ENCODE results near the gene INS. TPM values are rescaled to one million over a fixed set of nuclear protein-coding genes. Genes with fewer than 3 reads are reported as not detected.
"Not testable (repeated sequence)": the region's sequence is repeated elsewhere in the genome, so short reads cannot be mapped to it uniquely, and the experiment has no call there.

INS gene
- total and polyA plus RNA-seq, 5 experiments from 2014 or later, result not detected

- peaks cover 5 to 14% (median 6%) of the 10 kb centered on the region in 4 donors for H3K4me1 Mint-ChIP-seq
- POLR2A ChIA-PET, result interaction anchor here (0.6 to 1.5 kb wide), 8 partner anchors 63 to 389 kb away, joined by 3 to 5 read pairs (median 3); partner anchors contain the start of genes C11orf21 and TSPAN32
- no peak for ATAC-seq
Measured at GRCh38 chr11:2187280-2187707, 26.3 kb upstream of the INS start.

GRCh38 chr11:2186669-2187279 is 25.8 kb upstream of the INS start:
- H3K36me3 Mint-ChIP-seq, result no peaks in the 10 kb centered on the region
- ATAC-seq (peak; percentile 93 to 97), DNase-seq (peak; percentile 41 to 78 (median 58))
- no peaks in the 10 kb centered on the region for H3K9me3 Mint-ChIP-seq
- POLR2A ChIA-PET, result interaction anchor here (0.6 to 1.5 kb wide), 7 partner anchors 83 to 388 kb away, joined by 3 to 5 read pairs (median 3); partner anchors contain the start of genes C11orf21 and TSPAN32
- no peak overlapping the region for H3K27ac Mint-ChIP-seq
- no peak overlapping the region for H3K4me3 Mint-ChIP-seq
- peaks cover 5 to 14% (median 6%) of the 10 kb centered on the region in 4 donors for H3K4me1 Mint-ChIP-seq
- peaks cover 2 to 22% (median 11%) of the 10 kb centered on the region in 5 donors for H3K27me3 Mint-ChIP-seq

More at GRCh38 chr11:2187280-2187707, 26.3 kb upstream of the INS start:
- H3K4me3 Mint-ChIP-seq, result no peak overlapping the region
- H3K27ac Mint-ChIP-seq, result no peak overlapping the region
- DNase-seq, result no peak
- peaks cover 2 to 22% (median 11%) of the 10 kb centered on the region in 5 donors for H3K27me3 Mint-ChIP-seq
- H3K9me3 Mint-ChIP-seq, result no peaks in the 10 kb centered on the region
- no peaks in the 10 kb centered on the region for H3K36me3 Mint-ChIP-seq

- no peak for ATAC-seq
- Mint-ChIP-seq H3K4me1 (peaks cover 0 to 7% (median 2%) of the 10 kb centered on the region in 4 donors), H3K36me3 (no peaks in the 10 kb centered on the region), H3K9me3 (no peaks in the 10 kb centered on the region), H3K27ac (no peak overlapping the region), H3K27me3 (peaks cover 2 to 17% (median 8%) of the 10 kb centered on the region in 5 donors), H3K4me3 (no peak overlapping the region)
- POLR2A ChIA-PET, result no interaction called here
- no peak for DNase-seq
Measured at GRCh38 chr11:2185324-2186085, 24.5 kb upstream of the INS start.

DNA sequence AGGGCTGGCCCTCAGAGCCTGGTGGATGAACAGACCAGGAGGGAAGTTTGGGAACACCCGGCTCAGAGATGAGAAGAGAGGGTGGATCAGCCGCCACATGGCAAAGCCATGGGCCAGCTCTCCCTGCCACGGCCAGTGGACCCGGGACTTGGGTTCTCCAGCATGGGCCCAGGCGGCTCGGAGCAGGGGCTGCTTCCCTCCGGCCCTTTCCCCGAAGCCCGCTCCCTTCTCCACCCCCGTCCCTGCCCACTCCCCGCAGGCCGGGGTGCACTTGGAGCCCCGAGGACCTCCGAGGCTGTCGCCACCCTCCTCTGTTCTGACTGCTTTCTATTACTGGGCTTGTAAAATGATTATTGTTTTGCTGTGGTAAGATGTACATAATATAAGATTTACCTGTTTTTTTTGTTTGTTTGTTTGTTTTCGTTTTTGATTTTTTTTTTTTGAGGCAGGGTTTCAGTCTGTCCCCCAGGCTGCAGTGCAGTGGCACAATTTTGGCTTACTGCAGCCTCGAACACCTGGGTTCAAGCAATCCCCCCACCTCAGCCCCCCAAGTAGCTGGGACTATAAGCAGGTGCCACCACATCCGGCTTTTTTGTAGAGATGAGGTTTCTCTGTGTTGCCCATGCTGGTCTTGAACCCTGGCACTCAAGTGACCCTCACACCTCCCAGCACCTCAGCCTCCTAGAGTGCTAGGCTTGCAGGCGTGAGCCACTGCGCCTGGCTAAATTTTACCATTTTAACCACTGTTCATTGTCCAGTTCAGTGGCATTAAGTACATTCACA is 21.9 kb upstream of the INS start:
- peak overlapping the region in 1 of 10 donors; percentile 1 for H3K27ac Mint-ChIP-seq
- POLR2A ChIA-PET, result interaction anchor here (0.6 kb wide), 1 partner anchor 747 kb away, joined by 3 read pairs; no protein-coding TSS in a partner anchor

GRCh38 chr11:2182075-2182474 is 21.1 kb upstream of the INS start:
- H3K36me3 Mint-ChIP-seq, result no peaks in the 10 kb centered on the region
- peaks cover 2 to 11% (median 8%) of the 10 kb centered on the region in 5 donors for H3K27me3 Mint-ChIP-seq
- ATAC-seq (no peak), DNase-seq (no peak)
- H3K27ac Mint-ChIP-seq, result no peak overlapping the region
- no peaks in the 10 kb centered on the region for H3K9me3 Mint-ChIP-seq
- H3K4me3 Mint-ChIP-seq, result no peak overlapping the region
- POLR2A ChIA-PET, result no interaction called here
- peaks cover 0 to 7% (median 1%) of the 10 kb centered on the region in 4 donors for H3K4me1 Mint-ChIP-seq

More for the DNA sequence above, 21.9 kb upstream of the INS start:
- Mint-ChIP-seq H3K36me3 (no peaks in the 10 kb centered on the region), H3K4me1 (peaks cover 0 to 7% (median 1%) of the 10 kb centered on the region in 4 donors), H3K4me3 (no peak overlapping the region), H3K27me3 (peaks cover 2 to 11% (median 8%) of the 10 kb centered on the region in 5 donors), H3K9me3 (no peaks in the 10 kb centered on the region)
- ATAC-seq (no peak), DNase-seq (no peak)

DNA sequence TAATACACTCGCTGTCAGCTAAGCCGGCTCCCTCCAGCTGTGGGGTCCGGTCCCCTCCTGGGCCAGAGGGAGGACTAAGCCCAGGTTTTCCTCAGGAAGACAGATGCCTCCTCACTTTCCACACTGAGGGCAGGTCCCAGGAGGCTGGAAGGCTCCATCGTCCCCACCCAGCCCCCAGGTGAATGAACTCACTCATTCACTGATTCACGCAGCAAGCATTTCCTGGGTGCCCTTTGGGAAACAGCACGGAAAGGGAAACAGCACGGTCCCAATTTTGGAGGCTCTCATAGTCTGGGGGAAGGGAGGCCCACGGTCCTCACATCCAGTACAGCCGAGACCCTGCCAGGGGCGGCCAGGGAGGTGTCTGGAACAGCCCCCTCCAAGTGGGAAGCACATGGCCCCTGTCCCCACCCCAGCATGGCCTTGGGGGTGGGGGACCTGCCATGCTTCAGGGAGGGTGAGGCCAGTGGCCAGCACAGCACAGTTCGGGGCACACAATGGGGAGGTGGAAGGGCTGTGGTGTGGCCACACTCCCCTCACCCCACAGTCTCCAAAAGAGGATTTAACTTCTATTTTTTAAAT is 19.9 kb upstream of the INS start:
- peaks cover 2 to 11% (median 8%) of the 10 kb centered on the region in 5 donors for H3K27me3 Mint-ChIP-seq
- DNase-seq (no peak), ATAC-seq (no peak)
- no peaks in the 10 kb centered on the region for H3K9me3 Mint-ChIP-seq
- peaks cover 0 to 7% (median 1%) of the 10 kb centered on the region in 4 donors for H3K4me1 Mint-ChIP-seq
- POLR2A ChIA-PET, result no interaction called here
- H3K4me3 Mint-ChIP-seq, result no peak overlapping the region
- no peaks in the 10 kb centered on the region for H3K36me3 Mint-ChIP-seq
- H3K27ac Mint-ChIP-seq, result no peak overlapping the region

- no peaks in the 10 kb centered on the region for H3K36me3 Mint-ChIP-seq
- POLR2A ChIA-PET, result no interaction called here
- no peak for ATAC-seq
- H3K4me1 Mint-ChIP-seq, result peaks cover 0 to 7% (median 1%) of the 10 kb centered on the region in 4 donors
- H3K9me3 Mint-ChIP-seq, result no peaks in the 10 kb centered on the region
- no peak overlapping the region for H3K4me3 Mint-ChIP-seq
- H3K27ac Mint-ChIP-seq, result no peak overlapping the region
- peaks cover 2 to 11% (median 8%) of the 10 kb centered on the region in 5 donors for H3K27me3 Mint-ChIP-seq
- no peak for DNase-seq
Measured at GRCh38 chr11:2180347-2180746, 19.3 kb upstream of the INS start.

DNA sequence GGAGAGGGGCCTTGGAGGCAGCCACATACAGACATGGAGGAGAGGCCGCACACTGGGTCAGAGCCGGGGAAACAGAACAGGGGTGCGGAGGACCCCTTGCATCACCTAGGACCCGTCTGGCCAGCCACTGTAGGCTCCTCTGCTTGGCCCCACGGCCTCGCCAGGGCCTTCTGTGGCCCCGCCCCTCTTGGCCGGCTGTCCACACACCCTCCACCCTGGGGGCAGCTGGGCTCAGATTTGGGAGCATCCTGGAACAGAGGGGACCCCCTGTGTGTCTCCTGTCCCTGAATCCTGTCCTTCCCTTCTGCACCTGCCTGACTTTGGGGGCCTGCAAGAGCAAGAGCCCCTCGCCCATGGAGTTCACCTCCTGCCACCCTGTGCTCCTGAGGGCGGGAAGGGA is 18.5 kb upstream of the INS start:
- POLR2A ChIA-PET, result no interaction called here

DNA sequence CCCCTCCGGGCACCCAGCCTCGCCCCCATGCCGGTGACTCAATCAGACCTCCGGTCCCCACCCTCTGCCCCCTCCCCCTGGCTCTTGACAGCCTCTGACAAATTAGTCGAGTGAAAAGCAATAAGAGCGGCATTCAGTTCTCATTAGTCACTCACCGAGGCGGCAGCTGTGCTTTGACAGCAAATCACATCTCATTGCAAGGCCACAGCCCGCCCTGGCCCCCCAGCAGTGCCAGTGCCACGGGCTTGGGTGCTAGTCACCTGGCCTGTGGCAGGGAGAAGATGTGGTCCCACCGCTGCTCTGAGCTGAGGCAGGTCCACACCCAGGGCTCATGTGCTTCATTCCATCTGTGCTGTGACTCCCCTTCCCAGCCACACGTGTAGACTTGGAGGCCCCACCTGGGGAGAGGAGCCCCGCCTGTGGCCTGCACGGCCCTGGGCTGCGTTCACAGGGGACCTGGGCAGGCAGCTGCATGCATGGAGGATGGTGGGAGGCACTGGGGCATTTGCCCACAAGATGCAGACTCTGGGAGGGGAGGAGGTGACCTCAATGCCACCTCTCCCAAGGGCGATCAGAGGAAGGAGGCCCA is 18.0 kb upstream of the INS start:
- DNase-seq (no peak), ATAC-seq (no peak)
- Mint-ChIP-seq H3K27me3 (peaks cover 0 to 6% (median 0%) of the 10 kb centered on the region in 5 donors), H3K4me3 (no peak overlapping the region), H3K4me1 (peaks cover 0 to 7% (median 0%) of the 10 kb centered on the region in 4 donors), H3K36me3 (no peaks in the 10 kb centered on the region), H3K27ac (no peak overlapping the region), H3K9me3 (no peaks in the 10 kb centered on the region)
- POLR2A ChIA-PET, result no interaction called here

More for the DNA sequence above, 18.5 kb upstream of the INS start:
- no peak overlapping the region for H3K27ac Mint-ChIP-seq
- no peaks in the 10 kb centered on the region for H3K9me3 Mint-ChIP-seq
- DNase-seq (no peak), ATAC-seq (no peak)
- H3K4me1 Mint-ChIP-seq, result peaks cover 0 to 7% (median 0%) of the 10 kb centered on the region in 4 donors
- H3K27me3 Mint-ChIP-seq, result peaks cover 0 to 6% (median under 1%) of the 10 kb centered on the region in 5 donors
- no peaks in the 10 kb centered on the region for H3K36me3 Mint-ChIP-seq
- H3K4me3 Mint-ChIP-seq, result no peak overlapping the region

DNA sequence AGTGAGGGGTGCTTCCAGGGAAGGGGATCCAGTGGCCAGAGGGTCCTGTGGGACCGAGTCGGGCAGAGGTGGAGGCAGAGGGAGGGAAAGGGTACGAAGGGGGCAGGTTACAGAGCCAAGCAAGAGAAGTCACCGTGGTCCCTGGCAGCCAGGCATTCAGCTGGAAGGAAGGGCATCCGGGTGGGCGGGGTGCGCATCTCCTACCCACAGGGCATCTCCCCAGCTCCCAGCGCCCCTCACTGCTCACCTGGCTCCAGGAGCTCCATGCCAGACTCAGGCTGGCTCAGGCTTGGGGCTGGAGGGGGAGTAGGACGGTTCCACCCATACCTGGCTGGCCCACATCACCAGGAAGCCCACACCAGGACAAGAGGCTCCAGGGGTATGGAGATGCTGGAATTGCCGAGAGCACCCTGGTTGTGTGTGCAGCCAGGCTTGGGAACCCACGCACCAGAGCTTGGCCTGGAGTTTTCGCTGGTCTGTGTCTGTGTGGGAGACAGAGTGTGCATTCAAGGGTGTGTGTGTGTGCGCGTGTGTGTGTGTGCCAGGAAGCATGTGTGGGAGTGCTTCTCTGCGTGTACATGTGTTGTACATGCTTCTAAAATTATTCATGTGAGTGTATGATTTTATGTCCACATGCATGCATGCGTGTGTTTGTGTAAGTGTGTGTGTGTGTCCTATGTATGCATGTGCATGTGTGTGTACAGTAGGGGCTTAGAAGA is 17.2 kb upstream of the INS start:
- ATAC-seq, DNase-seq, H3K4me1 Mint-ChIP-seq, H3K4me3 Mint-ChIP-seq, H3K36me3 Mint-ChIP-seq, POLR2A ChIA-PET, H3K9me3 Mint-ChIP-seq, H3K27me3 Mint-ChIP-seq: not testable (repeated sequence)
- peak overlapping the region in 1 of 10 donors; percentile 56 for H3K27ac Mint-ChIP-seq

DNA sequence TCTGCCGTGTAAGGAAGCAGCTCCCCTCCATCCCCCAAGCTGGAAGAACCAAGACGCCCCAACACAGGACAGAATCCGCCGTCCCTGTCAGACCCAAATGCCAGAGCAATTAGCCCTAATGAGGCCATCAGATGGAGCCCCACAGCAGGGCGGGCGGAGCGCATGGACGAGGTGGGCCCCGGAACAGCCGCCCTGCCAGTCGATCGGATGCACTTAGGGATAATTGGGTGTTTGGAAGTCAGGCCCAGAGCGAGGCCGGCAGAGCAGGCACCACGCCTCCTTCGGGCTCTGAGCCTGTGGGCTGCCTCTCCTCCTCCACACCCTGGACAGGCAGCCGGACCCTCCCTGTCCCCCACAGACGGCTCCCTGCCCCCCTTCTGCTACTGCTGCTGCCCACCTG is 16.1 kb upstream of the INS start:
- no peak overlapping the region for H3K27ac Mint-ChIP-seq
- no peaks in the 10 kb centered on the region for H3K36me3 Mint-ChIP-seq
- DNase-seq (no peak), ATAC-seq (no peak)
- no peak overlapping the region for H3K4me3 Mint-ChIP-seq
- peaks cover 0 to 3% (median 0%) of the 10 kb centered on the region in 5 donors for H3K27me3 Mint-ChIP-seq
- H3K9me3 Mint-ChIP-seq, result no peaks in the 10 kb centered on the region
- POLR2A ChIA-PET, result no interaction called here
- peaks cover 0 to 2% (median 0%) of the 10 kb centered on the region in 4 donors for H3K4me1 Mint-ChIP-seq

Measured in naive thymus-derived CD8-positive, alpha-beta T cell (primary cell).